Endodermal cell (in vitro differentiated cells): ENCODE results near the gene RADIL. TPM values are rescaled to one million over a fixed set of nuclear protein-coding genes. Genes with fewer than 3 reads are reported as not detected.
A peak's percentile ranks its signal among the peaks of the same experiment; 100 is the strongest.

ENCODE experiments used
- DNase-seq: peaks from one replicate; pipeline ENCODE4 v3.0.0-alpha.2; 2017
- H3K27ac ChIP-seq: 2 replicates; pipeline ENCODE4 v1.5.1; 2013; ENCODE audit warnings: mild to moderate bottlenecking, low read depth, low read length, moderate library complexity
- H3K27me3 ChIP-seq: 2 replicates; pipeline ENCODE4 v1.6.1; 2013; ENCODE audit warnings: mild to moderate bottlenecking, low read length, moderate library complexity; ENCODE audit not compliant: insufficient read depth, control insufficient read depth, poor library complexity, severe bottlenecking
- H3K36me3 ChIP-seq: 2 replicates; pipeline ENCODE4 v1.7.0; 2013; ENCODE audit warnings: mild to moderate bottlenecking, low read length, moderate library complexity; ENCODE audit not compliant: control insufficient read depth, insufficient read depth
- H3K4me1 ChIP-seq: one replicate; pipeline ENCODE4 v1.7.0; 2013; ENCODE audit warnings: low read length; ENCODE audit not compliant: control insufficient read depth, insufficient read depth
- H3K4me3 ChIP-seq: 2 replicates; pipeline ENCODE4 v1.5.1; 2013; ENCODE audit warnings: mild to moderate bottlenecking, low read length, moderate library complexity
- H3K9ac ChIP-seq: 2 replicates; pipeline ENCODE4 v1.6.1; 2013; ENCODE audit warnings: mild to moderate bottlenecking, low read length, moderate library complexity; ENCODE audit not compliant: poor library complexity, severe bottlenecking; ENCODE audit errors: extremely low read depth
- H3K9me3 ChIP-seq: 2 replicates; pipeline ENCODE4 v1.6.1; 2013; ENCODE audit warnings: mild to moderate bottlenecking, low read length, moderate library complexity; ENCODE audit not compliant: control insufficient read depth
- H3K27ac Mint-ChIP-seq: 2 replicates; pipeline ENCODE4 v1.8.0; 2020; ENCODE audit warnings: mixed read lengths
- H3K27me3 Mint-ChIP-seq: 2 replicates; pipeline ENCODE4 v1.8.0; 2021; ENCODE audit warnings: mild to moderate bottlenecking, mixed read lengths; ENCODE audit not compliant: insufficient read depth
- H3K36me3 Mint-ChIP-seq: 2 replicates; pipeline ENCODE4 v1.8.0; 2020; ENCODE audit warnings: low read depth, mixed read lengths
- H3K4me1 Mint-ChIP-seq: 2 replicates; pipeline ENCODE4 v1.8.0; 2020; ENCODE audit warnings: mixed read lengths
- H3K4me3 Mint-ChIP-seq: 2 replicates; pipeline ENCODE4 v1.8.0; 2020; ENCODE audit warnings: mild to moderate bottlenecking, moderate library complexity, mixed read lengths
- H3K9me3 Mint-ChIP-seq: 2 replicates; pipeline ENCODE4 v1.8.0; 2020; ENCODE audit warnings: mild to moderate bottlenecking, mixed read lengths
- WGBS, 2 experiments: methylation state at CpG; one replicate each; pipeline versions ENCODE4 v1.1.5 to v1.1.7; 2013; ENCODE audit warnings: missing lambda C conversion rate in 2 of 2, mixed read lengths in 1 of 2; ENCODE audit not compliant: insufficient coverage in 1 of 2, insufficient read length in 1 of 2; 5-methylcytosine and 5-hydroxymethylcytosine counted together
- total RNA-seq, 2 donors: library from RNA; stranded (reverse); fragmentation: NEBNext Ultra II Directional in 1 of 2; extraction: Animal tissue kit (Norgen Biotek cat#: 25700) in 1 of 2; gene quantifications; 2 replicates in 1 of 2; 3 replicates in 1 of 2; pipeline ENCODE4 v1.2.1, GENCODE V29; 2021
- TF ChIP-seq, protein P1 (sequence below): fragments of 200-600 bp; sonication (generic); conservative IDR thresholded peaks from 2 replicates; pipeline ENCODE4 v1.5.0; 2021; ENCODE audit warnings: antibody characterized with exemption, mild to moderate bottlenecking

The RADIL gene
- total RNA-seq, 2 donors from 2014 or later = 34.9 to 47.6 TPM

DNA sequence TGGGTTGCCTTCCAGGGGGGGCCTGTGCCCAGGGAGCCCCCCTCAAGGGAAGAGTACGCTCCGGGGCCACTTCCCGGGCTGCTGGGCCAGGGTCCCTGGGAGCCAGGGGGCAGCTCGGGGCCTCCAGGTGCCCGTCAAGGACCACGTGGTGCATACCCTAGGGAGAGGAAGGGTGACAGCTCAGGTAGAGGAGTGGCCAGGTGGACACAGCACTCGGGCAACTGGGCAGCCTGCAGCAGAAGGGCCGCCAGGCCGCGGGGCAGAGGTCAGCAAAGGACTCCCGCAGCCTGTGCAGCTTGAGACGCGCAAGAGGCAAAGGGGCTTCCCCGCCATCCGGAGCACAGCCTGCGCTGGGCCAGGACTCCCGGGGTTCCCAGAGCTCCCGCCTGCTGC lies 81.7 kb downstream of the RADIL start:
- Histone ChIP-seq H3K9me3 (no peaks in the 10 kb centered on the region), H3K4me3 (no peak overlapping the region), H3K36me3 (no peaks in the 10 kb centered on the region), H3K27ac (no peak overlapping the region), H3K4me1 (no peaks in the 10 kb centered on the region), H3K9ac (no peak overlapping the region), H3K27me3 (no peaks in the 10 kb centered on the region)
- Mint-ChIP-seq H3K27ac (no peak overlapping the region), H3K36me3 (peaks cover 24% of the 10 kb centered on the region), H3K9me3 (no peaks in the 10 kb centered on the region), H3K27me3 (no peaks in the 10 kb centered on the region), H3K4me3 (no peak overlapping the region), H3K4me1 (peaks cover 2% of the 10 kb centered on the region)
- WGBS, 2 experiments = 93 to 100% methylated on average over 5 to 18 of the region's 18 CpGs
- no peak for DNase-seq
- TF ChIP-seq, protein P1, sequence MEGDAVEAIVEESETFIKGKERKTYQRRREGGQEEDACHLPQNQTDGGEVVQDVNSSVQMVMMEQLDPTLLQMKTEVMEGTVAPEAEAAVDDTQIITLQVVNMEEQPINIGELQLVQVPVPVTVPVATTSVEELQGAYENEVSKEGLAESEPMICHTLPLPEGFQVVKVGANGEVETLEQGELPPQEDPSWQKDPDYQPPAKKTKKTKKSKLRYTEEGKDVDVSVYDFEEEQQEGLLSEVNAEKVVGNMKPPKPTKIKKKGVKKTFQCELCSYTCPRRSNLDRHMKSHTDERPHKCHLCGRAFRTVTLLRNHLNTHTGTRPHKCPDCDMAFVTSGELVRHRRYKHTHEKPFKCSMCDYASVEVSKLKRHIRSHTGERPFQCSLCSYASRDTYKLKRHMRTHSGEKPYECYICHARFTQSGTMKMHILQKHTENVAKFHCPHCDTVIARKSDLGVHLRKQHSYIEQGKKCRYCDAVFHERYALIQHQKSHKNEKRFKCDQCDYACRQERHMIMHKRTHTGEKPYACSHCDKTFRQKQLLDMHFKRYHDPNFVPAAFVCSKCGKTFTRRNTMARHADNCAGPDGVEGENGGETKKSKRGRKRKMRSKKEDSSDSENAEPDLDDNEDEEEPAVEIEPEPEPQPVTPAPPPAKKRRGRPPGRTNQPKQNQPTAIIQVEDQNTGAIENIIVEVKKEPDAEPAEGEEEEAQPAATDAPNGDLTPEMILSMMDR = no peak

DNA sequence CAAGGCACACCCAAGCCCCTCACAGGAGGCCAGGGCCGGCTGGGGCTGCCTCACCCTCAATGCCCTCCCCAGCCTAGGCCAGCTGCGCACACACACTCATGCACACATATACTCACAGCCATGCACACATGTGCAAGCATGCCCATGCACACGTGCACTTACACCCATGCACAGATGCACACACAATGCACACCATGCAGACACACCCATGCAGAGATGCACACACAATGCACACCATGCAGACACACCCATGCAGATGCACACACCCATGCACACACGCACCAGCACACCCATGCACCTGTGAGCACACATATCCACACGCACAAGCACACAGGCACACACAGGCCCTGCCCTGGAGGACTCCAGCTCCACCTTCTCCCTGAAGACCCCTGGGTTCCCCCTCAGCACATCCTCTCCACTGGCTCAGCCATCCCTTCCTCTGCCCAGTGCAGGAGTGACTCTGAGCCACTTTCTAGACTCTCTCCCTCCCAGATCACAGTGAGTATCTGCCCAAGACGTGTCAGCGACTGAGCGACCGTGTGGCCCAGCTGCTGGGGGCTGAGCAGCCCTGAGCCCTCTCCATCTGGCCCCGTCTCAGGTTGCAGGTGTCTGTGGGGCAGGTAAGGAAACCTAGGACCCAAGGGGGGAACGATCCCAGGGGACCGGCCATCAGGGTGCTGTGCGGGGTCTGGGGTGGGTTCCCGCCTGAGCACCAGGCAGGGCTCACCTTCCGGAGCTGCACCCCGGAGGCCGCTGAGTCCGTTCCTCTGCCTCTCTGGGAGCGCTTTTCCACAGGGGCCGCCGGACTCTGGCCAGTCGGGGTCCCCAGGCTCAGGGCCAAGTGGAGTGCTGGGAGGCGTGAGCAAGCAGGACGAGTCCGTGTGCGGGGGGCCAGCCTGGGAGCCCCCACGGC lies 82.3 kb downstream of the RADIL start:
- Histone ChIP-seq H3K9ac (no peak overlapping the region), H3K27ac (no peak overlapping the region), H3K4me3 (no peak overlapping the region), H3K27me3 (no peaks in the 10 kb centered on the region), H3K4me1 (no peaks in the 10 kb centered on the region), H3K9me3 (no peaks in the 10 kb centered on the region), H3K36me3 (no peaks in the 10 kb centered on the region)
- TF ChIP-seq, protein P1 = no peak
- WGBS, 2 experiments = 91 to 99% methylated on average over 11 to 27 of the region's 27 CpGs
- Mint-ChIP-seq H3K27ac (peak overlapping the region; percentile 79), H3K9me3 (no peaks in the 10 kb centered on the region), H3K4me1 (peaks cover 2% of the 10 kb centered on the region), H3K36me3 (peaks cover 23% of the 10 kb centered on the region), H3K27me3 (no peaks in the 10 kb centered on the region), H3K4me3 (no peak overlapping the region)
- no peak for DNase-seq

- no peaks in the 10 kb centered on the region for H3K9me3 Mint-ChIP-seq
- WGBS, 2 experiments = 92 to 100% methylated on average over 2 to 10 of the region's 10 CpGs
- H3K27ac ChIP-seq = no peak overlapping the region
These were observed 83.0 kb downstream of the RADIL start for GRCh38 chr7:4800487-4800886.

More at GRCh38 chr7:4800487-4800886, 83.0 kb downstream of the RADIL start:
- Histone ChIP-seq H3K4me3 (no peak overlapping the region), H3K9ac (no peak overlapping the region), H3K9me3 (no peaks in the 10 kb centered on the region), H3K27me3 (no peaks in the 10 kb centered on the region), H3K4me1 (no peaks in the 10 kb centered on the region), H3K36me3 (no peaks in the 10 kb centered on the region)
- no peak for DNase-seq
- no peak overlapping the region for H3K27ac Mint-ChIP-seq
- TF ChIP-seq, protein P1 = no peak
- no peak overlapping the region for H3K4me3 Mint-ChIP-seq
- peaks cover 2% of the 10 kb centered on the region for H3K4me1 Mint-ChIP-seq
- H3K36me3 Mint-ChIP-seq = peaks cover 24% of the 10 kb centered on the region
- H3K27me3 Mint-ChIP-seq = no peaks in the 10 kb centered on the region
